ENCODE results near the gene DDI2. TPM values are rescaled to one million over a fixed set of nuclear protein-coding genes. Genes with fewer than 3 reads are reported as not detected.

DDI2 gene
- total and polyA plus RNA-seq, 9 of the 15 experiments (the other 6 are each of a cell fraction or from before 2014, with no cell fraction given), result 6.5 to 48.4 (median 21.2) TPM

- Histone ChIP-seq H2AFZ (ENCODE audit: low read depth, low read length) (no peak overlapping the region), H3K27ac (ENCODE audit: extremely low read depth, low read depth, low read length) (no peak overlapping the region), H4K20me1 (replicated peaks; ENCODE audit: control insufficient read depth, insufficient read depth, low read length) (no peaks in the 10 kb centered on the region), H3K4me1 (replicated peaks in 1 of 2; ENCODE audit: control insufficient read depth in 2 of 2, insufficient read depth in 2 of 2, low read length in 2 of 2) (no peaks in the 10 kb centered on the region), H3K36me3 (ENCODE audit: control insufficient read depth, insufficient read depth, low read length) (peaks cover 90% of the 10 kb centered on the region), H3K79me2 (ENCODE audit: control insufficient read depth, insufficient read depth, low read length) (peaks cover 8% of the 10 kb centered on the region; the same call in 1 of the 3 replicates), H3K9ac (ENCODE audit: insufficient read depth in 1 of 2, low read depth in 2 of 2, low read length in 2 of 2) (no peak overlapping the region), H3K4me2 (ENCODE audit: insufficient read depth, low read length) (no peak overlapping the region), H3K27me3 (ENCODE audit: control insufficient read depth in 2 of 2, insufficient read depth in 2 of 2, low read length in 2 of 2) (no peaks in the 10 kb centered on the region), H3K9me3 (replicated peaks; ENCODE audit: control insufficient read depth, insufficient read depth, low read depth, low read length) (no peaks in the 10 kb centered on the region), H3K4me3 (no peak overlapping the region), H3K9me1 (ENCODE audit: control insufficient read depth, insufficient read depth, low read length) (no peaks in the 10 kb centered on the region)
- TF ChIP-seq SPI1 (IDR thresholded peaks at IDR 0.05; ENCODE audit: borderline replicate concordance, low read depth, low read length), result peak; percentile 26; the same call in 1 of the 2 replicates
- TF ChIP-seq XRCC5 (IDR thresholded peaks at IDR 0.05; ENCODE audit: low read depth, low read length), result no peak
- ATAC-seq, result no peak
- ChIA-PET CTCF (ENCODE audit: low intra/inter-chr PET ratio) (no interaction called here), POLR2A (interaction anchor here (0.6 kb wide), 3 partner anchors 13 to 219 kb away, joined by 3 read pairs; no protein-coding TSS in a partner anchor)
- no TSS peak for BruUV-seq (replicated peaks)
- no peak for FAIRE-seq
- intact Hi-C loops (cut with micrococcal nuclease), result no loop called here
- no peak for DNase-seq (ENCODE audit: extremely low read depth in 1 of 4, low spot score in 3 of 4)
- in situ Hi-C loops (cut with MboI), result no loop called here
- 81% methylated on average over 3 of the region's 3 CpGs for WGBS (ENCODE audit: insufficient coverage, low coverage, missing lambda C conversion rate)
Measured at GRCh38 chr1:15640667-15641066, 23.4 kb downstream of the DDI2 start.

- peaks cover 87% of the 10 kb centered on the region for H3K36me3 ChIP-seq (ENCODE audit: control insufficient read depth, insufficient read depth, low read length)
- ChIA-PET CTCF (ENCODE audit: low intra/inter-chr PET ratio) (no interaction called here), POLR2A (interaction anchor here (0.6 to 1.0 kb wide), 2 partner anchors 9 to 87 kb away, joined by 3 to 4 read pairs; no protein-coding TSS in a partner anchor)
- no peak overlapping the region for H3K4me3 ChIP-seq
- H3K9me1 ChIP-seq (ENCODE audit: control insufficient read depth, insufficient read depth, low read length), result no peaks in the 10 kb centered on the region
- no peak overlapping the region for H3K27ac ChIP-seq (ENCODE audit: extremely low read depth, low read depth, low read length)
- 100% methylated on average over 1 of the region's 1 CpG for WGBS (ENCODE audit: insufficient coverage, low coverage, missing lambda C conversion rate)
- no peaks in the 10 kb centered on the region for H4K20me1 ChIP-seq (replicated peaks; ENCODE audit: control insufficient read depth, insufficient read depth, low read length)
- no peak overlapping the region for H3K4me2 ChIP-seq (ENCODE audit: insufficient read depth, low read length)
- in situ Hi-C loops (cut with MboI), result no loop called here
- no peaks in the 10 kb centered on the region for H3K27me3 ChIP-seq (ENCODE audit: control insufficient read depth in 2 of 2, insufficient read depth in 2 of 2, low read length in 2 of 2)
- no peak for ATAC-seq
- no peak overlapping the region for H3K9ac ChIP-seq (ENCODE audit: insufficient read depth in 1 of 2, low read depth in 2 of 2, low read length in 2 of 2)
- FAIRE-seq, result no peak
- no TSS peak for BruUV-seq (replicated peaks)
- H3K4me1 ChIP-seq (replicated peaks in 1 of 2; ENCODE audit: control insufficient read depth in 2 of 2, insufficient read depth in 2 of 2, low read length in 2 of 2), result no peaks in the 10 kb centered on the region
- no peaks in the 10 kb centered on the region for H3K9me3 ChIP-seq (replicated peaks; ENCODE audit: control insufficient read depth, insufficient read depth, low read depth, low read length)
- H3K79me2 ChIP-seq (ENCODE audit: control insufficient read depth, insufficient read depth, low read length), result peaks cover 4% of the 10 kb centered on the region; the same call in 1 of the 3 replicates
- DNase-seq (ENCODE audit: extremely low read depth in 1 of 4, low spot score in 3 of 4), result no peak
- no peak overlapping the region for H2AFZ ChIP-seq (ENCODE audit: low read depth, low read length)
- intact Hi-C loops (cut with micrococcal nuclease), result no loop called here
- TF ChIP-seq EWSR1 (IDR thresholded peaks at IDR 0.05; ENCODE audit: borderline replicate concordance, low read depth, partially characterized antibody) (no peak), KLF13 (tag; IDR thresholded peaks at IDR 0.05; ENCODE audit: borderline replicate concordance, low read depth) (no peak), C11orf30 (IDR thresholded peaks at IDR 0.05; ENCODE audit: low read depth) (peak; percentile 58), ZNF316 (IDR thresholded peaks at IDR 0.05) (peak; percentile 84), ZFPM2 (CRISPR knock-in tag; IDR thresholded peaks at IDR 0.05) (no peak), ZNF407 (IDR thresholded peaks at IDR 0.05; ENCODE audit: low read depth) (no peak), MAFF (IDR thresholded peaks at IDR 0.05; ENCODE audit: low read length) (peak; percentile 42)
Measured at GRCh38 chr1:15649937-15650336, 32.7 kb downstream of the DDI2 start.
